EH (cell line): ENCODE measurements around the gene EIF4E1B.

Source experiments
- DNase-seq: peaks from one replicate; pipeline ENCODE4 v3.0.0-alpha.2; 2015; ENCODE audit warnings: low read depth

The EIF4E1B gene

GRCh38 chr5:176606875-176607274 is 23.6 kb upstream of the EIF4E1B start:
- no peak for DNase-seq

GRCh38 chr5:176608142-176608705 is 22.3 kb upstream of the EIF4E1B start:
- no peak for DNase-seq

GRCh38 chr5:176608937-176609723 is 21.3 kb upstream of the EIF4E1B start:
- no peak for DNase-seq

GRCh38 chr5:176609724-176610434 is 20.6 kb upstream of the EIF4E1B start, which contains the start of gene GPRIN1:
Gene GPRIN1 (minus strand): TSS chr5:176610156. CDS start chr5:176599834, 10,322 bp downstream.
- DNase-seq: peak; percentile 67

- no peak for DNase-seq
These were observed 20.1 kb upstream of the EIF4E1B start for GRCh38 chr5:176610435-176610773.

- DNase-seq: peak; percentile 85
These were observed 19.0 kb upstream of the EIF4E1B start for GRCh38 chr5:176611435-176611834.

- DNase-seq: no peak
These were observed 18.5 kb upstream of the EIF4E1B start for GRCh38 chr5:176612008-176612407.

GRCh38 chr5:176612855-176613254 is 17.6 kb upstream of the EIF4E1B start:
- DNase-seq: no peak

- DNase-seq: peak; percentile 75
These were observed 15.5 kb upstream of the EIF4E1B start for GRCh38 chr5:176614805-176615478.

- DNase-seq: no peak
These were observed 14.0 kb upstream of the EIF4E1B start for GRCh38 chr5:176616511-176616910.

GRCh38 chr5:176618783-176619182 is 11.7 kb upstream of the EIF4E1B start:
- no peak for DNase-seq

- peak; percentile 83 for DNase-seq
These were observed 11.3 kb upstream of the EIF4E1B start for GRCh38 chr5:176619203-176619568.

- no peak for DNase-seq
These were observed 10.7 kb upstream of the EIF4E1B start for GRCh38 chr5:176619569-176620332.

GRCh38 chr5:176620333-176620981 is 10.0 kb upstream of the EIF4E1B start:
- DNase-seq: peak; percentile 50

GRCh38 chr5:176621661-176622079 is 8.8 kb upstream of the EIF4E1B start:
- no peak for DNase-seq

GRCh38 chr5:176624142-176624541 is 6.3 kb upstream of the EIF4E1B start:
- DNase-seq: no peak

- no peak for DNase-seq
These were observed 5.5 kb upstream of the EIF4E1B start for GRCh38 chr5:176624938-176625337.

GRCh38 chr5:176625512-176625911 is 5.0 kb upstream of the EIF4E1B start:
- no peak for DNase-seq

GRCh38 chr5:176625966-176626875 is 4.3 kb upstream of the EIF4E1B start:
- DNase-seq: no peak

- DNase-seq: no peak
These were observed 3.6 kb upstream of the EIF4E1B start for GRCh38 chr5:176626876-176627236.
